ENCODE measurements around the gene CCDC92B.
"Not testable (repeated sequence)": the region's sequence is repeated elsewhere in the genome, so short reads cannot be mapped to it uniquely, and the experiment has no call there.

CCDC92B gene

DNA sequence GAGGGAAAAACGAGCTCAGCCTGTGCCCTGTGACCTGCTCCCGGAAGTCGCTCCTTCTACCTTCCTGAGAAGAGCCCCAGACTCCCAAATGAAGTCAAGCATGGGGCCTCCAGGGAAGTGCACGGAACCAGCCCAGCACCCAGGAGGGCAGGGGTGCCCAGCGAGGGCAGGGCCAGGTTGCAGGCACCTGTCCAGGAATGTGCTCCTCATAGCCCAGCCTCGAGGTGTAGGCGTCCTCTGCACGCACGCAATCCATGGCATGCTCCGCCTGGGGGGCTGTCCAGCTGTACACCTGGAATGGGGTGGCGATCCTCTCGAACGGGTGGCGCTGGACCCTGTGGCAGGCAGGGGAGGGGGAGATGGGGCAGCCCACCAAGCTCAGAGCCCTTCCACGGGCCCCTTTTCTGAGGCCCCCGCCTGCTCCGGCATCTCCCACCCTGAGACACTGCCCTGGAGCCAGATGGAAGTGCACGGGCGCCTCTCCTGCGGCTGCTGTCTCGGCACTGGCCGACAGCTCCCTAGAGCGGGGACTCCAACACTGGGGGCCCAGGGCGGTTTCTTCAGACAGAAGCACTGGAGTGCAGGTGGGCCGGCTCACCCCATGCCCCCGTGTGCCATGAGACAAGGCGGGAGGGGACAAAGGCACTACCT lies 48.8 kb downstream of the CCDC92B start:
- TF ChIP-seq, protein P1, sequence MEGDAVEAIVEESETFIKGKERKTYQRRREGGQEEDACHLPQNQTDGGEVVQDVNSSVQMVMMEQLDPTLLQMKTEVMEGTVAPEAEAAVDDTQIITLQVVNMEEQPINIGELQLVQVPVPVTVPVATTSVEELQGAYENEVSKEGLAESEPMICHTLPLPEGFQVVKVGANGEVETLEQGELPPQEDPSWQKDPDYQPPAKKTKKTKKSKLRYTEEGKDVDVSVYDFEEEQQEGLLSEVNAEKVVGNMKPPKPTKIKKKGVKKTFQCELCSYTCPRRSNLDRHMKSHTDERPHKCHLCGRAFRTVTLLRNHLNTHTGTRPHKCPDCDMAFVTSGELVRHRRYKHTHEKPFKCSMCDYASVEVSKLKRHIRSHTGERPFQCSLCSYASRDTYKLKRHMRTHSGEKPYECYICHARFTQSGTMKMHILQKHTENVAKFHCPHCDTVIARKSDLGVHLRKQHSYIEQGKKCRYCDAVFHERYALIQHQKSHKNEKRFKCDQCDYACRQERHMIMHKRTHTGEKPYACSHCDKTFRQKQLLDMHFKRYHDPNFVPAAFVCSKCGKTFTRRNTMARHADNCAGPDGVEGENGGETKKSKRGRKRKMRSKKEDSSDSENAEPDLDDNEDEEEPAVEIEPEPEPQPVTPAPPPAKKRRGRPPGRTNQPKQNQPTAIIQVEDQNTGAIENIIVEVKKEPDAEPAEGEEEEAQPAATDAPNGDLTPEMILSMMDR (IDR thresholded peaks at IDR 0.05; ENCODE audit: low read depth, low read length, missing control alignments) = no peak
- in situ Hi-C loops (cut with HindIII; ENCODE audit: low sequenced_read_pairs) = no loop called here
- DNase-seq (ENCODE audit: low read depth) = no peak
- H3K4me3 ChIP-seq (ENCODE audit: low read depth, low read length) = no peak overlapping the region

DNA sequence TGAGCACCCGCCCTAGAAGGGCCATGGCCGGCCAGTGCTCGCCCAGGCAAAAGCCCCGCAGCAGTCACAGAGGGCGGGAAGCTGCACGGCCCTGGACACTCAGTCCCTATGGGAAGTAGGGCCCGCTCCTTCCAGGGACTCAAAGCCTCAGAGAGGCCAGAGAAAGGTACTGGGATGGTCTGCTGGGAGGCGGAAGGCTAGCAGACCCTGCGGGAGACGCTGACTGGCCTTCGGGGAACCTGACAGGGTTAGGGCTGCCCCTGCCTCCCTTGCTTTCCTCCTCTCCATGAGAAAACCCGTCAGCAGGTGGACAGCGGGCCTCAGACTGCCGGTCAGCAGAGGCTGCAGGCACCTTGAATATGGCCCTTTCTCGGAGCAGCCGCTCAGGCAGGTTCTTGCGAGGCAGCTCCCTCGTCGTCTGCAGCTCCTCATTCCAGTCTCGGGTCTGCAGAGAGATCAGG lies 49.4 kb downstream of the CCDC92B start:
- DNase-seq (ENCODE audit: low read depth) = no peak
- in situ Hi-C loops (cut with HindIII; ENCODE audit: low sequenced_read_pairs) = no loop called here
- TF ChIP-seq, protein P1 (IDR thresholded peaks at IDR 0.05; ENCODE audit: low read depth, low read length, missing control alignments) = no peak
- H3K4me3 ChIP-seq (ENCODE audit: low read depth, low read length) = no peak overlapping the region

DNA sequence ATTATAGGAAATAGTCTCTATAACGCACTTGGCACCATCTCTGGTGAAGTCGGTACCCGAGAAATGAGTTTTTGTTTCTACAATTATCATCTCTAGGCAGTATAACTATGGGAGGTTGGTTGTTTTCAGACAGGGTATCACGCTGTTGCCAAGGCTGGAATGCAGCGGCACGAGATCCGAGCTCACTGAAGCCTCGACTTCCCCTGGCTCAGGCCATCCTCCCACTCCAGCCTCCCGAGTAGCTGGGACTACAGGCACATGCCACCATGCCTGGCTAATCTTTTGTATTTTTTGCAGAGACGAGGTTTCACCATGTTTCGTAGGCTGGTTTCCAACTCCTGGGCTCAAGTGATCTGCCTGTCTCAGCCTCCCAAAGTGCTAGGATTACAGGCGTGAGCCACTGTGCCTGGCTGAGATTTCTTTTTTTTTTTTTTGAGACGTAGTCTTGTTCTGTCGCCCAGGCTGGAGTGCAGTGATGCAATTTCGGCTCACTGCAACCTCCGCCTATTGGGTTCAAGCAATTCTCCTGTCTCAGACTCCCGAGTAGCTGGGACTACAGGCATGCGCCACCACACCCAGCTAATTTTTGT lies 50.1 kb downstream of the CCDC92B start:
- DNase-seq (ENCODE audit: low read depth); in situ Hi-C loops (cut with HindIII; ENCODE audit: low sequenced_read_pairs); H3K4me3 ChIP-seq (ENCODE audit: low read depth, low read length): not testable (repeated sequence)

DNA sequence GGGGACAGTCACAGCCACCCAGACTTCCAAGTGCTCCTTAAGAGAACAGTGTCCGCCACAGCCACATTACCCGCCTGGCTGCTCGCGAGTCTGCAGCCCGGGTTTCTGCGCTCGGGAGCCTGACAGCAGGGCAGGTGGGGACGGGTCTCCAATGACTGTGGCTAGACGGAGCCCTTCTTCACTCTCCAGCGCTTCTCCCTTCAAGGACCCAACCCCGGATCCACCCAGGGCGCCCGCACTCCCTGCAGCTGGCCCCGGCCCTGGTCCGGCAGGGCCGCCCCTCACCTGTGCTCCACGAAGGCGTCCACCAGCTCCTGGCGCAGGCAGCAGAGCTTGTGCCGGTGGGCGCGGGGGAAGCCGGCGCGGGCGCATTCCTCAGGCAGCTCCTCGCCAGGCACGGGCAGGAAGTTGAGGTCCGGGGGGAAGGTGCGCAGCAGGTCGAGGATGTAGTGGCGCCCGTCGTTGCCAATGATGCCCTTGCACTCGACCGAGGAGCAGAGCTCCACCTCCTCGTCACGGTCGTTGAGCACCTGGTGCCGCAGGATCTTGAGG lies 51.8 kb downstream of the CCDC92B start:
- in situ Hi-C loops (cut with HindIII; ENCODE audit: low sequenced_read_pairs) = no loop called here
- DNase-seq (ENCODE audit: low read depth) = no peak
- H3K4me3 ChIP-seq (ENCODE audit: low read depth, low read length) = no peak overlapping the region
- TF ChIP-seq, protein P1 (IDR thresholded peaks at IDR 0.05; ENCODE audit: low read depth, low read length, missing control alignments) = no peak

DNA sequence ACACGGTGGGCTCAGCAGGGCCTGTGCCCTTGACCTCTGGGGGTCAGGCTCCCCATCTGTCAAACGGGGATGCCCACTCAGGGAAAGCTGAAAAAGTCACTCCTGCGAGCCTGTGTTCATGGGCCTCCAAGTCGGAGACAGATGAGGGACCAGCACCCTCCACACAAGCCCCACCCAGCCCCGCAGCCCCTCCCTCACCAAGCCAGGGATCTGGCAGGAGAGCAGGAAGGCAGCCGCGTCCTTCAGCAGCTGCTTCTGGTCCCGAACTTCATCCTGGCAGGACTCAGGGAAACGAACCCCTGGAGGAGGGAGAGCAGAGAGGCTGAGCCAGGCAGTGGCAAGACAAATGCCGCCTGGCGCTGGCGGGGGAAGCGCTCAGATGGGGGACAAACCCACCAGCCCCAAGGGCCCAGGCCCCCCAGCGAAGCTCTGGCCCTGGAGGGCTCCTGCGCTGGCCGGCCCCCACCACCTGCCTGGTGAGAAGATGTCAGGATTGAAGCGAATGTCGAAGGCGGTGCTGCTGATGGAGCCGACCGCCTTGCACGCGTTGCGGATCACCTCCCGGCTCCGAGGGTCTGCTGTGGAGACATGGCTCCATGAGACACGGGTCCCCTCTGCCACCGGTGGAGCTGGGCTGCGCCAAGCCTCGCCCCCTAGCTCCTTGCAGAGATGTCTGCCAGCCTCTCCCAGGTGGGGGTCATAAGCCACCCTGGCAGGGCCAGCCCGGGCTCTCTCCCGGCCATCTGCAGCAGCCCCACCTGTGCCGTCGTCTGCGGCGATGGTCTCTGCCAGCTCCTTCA lies 53.3 kb downstream of the CCDC92B start:
- no peak for DNase-seq (ENCODE audit: low read depth)
- no peak overlapping the region for H3K4me3 ChIP-seq (ENCODE audit: low read depth, low read length)
- TF ChIP-seq, protein P1 (IDR thresholded peaks at IDR 0.05; ENCODE audit: low read depth, low read length, missing control alignments) = no peak
- in situ Hi-C loops (cut with HindIII; ENCODE audit: low sequenced_read_pairs) = no loop called here

DNA sequence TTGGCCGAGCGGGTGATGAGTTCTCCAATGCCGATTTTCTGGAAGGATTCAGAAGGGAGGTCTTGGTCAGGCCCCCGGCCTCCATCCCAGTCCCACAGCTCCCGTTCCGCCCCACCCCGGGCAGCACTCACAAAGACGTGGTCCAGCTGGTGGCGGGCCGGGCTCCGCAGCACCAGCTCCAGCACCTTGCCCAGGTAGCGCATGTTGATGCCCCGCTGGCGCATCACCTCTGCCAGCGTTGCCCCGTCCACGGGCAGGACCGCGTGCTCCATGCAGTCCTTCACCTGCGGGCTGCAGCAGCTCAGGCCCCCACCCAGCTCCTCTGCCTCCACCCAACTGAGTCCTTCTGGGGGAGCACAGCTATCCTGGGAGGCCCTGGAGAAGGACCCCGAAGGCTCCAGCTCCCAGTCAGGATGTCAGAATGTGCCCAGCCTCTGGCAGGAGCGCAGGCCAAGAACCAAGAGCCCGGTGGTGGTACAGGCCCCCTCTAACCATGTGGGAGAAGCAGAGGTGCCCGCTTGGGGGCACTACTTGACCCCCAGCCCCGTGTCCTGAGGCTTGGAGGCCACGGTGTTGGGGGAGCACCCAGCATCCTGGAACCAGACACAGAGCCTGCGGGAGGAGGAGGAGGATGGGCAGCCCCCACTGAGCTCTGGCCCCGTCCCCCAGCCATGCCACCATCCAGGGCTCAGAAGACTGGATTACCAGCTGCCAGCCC lies 54.0 kb downstream of the CCDC92B start:
- TF ChIP-seq, protein P1 (IDR thresholded peaks at IDR 0.05; ENCODE audit: low read depth, low read length, missing control alignments) = no peak
- DNase-seq (ENCODE audit: low read depth) = no peak
- no peak overlapping the region for H3K4me3 ChIP-seq (ENCODE audit: low read depth, low read length)
- in situ Hi-C loops (cut with HindIII; ENCODE audit: low sequenced_read_pairs) = no loop called here
